ENCODE results near the gene TYR. TPM values are rescaled to one million over a fixed set of nuclear protein-coding genes. Genes with fewer than 3 reads are reported as not detected.
"Not testable (repeated sequence)": the region's sequence is repeated elsewhere in the genome, so short reads cannot be mapped to it uniquely, and the experiment has no call there.

The TYR gene
- total RNA-seq, 4 donors from 2014 or later: not detected

DNA sequence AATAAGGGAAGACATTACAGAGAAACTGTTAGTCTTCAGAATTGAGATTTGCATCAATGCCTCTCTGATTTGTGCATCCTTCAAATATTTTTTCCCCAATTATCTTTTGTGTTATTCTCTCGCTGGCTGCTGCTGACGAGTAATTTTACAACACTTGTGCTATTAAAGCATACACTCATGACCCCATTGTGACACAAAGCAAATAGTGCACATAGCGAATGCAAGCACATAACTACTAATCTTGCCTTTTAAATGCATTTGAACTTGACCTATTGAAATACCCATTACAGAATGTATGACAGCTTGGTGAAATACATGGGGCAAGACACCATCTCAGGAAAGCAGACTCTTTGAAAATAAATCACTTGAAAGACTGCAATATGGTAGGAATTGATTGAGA lies 132.9 kb downstream of the TYR start:
- intact Hi-C loops (cut with DNase I; ENCODE audit: low total_unique reads); H3K36me3 ChIP-seq; in situ Hi-C loops (cut with MboI; ENCODE audit: low sequenced_read_pairs in 4 of 4); H3K27me3 ChIP-seq; DNase-seq; H3K4me3 ChIP-seq; H3K4me1 ChIP-seq; H3K9me3 ChIP-seq; ATAC-seq; H3K27ac ChIP-seq: not testable (repeated sequence)

DNA sequence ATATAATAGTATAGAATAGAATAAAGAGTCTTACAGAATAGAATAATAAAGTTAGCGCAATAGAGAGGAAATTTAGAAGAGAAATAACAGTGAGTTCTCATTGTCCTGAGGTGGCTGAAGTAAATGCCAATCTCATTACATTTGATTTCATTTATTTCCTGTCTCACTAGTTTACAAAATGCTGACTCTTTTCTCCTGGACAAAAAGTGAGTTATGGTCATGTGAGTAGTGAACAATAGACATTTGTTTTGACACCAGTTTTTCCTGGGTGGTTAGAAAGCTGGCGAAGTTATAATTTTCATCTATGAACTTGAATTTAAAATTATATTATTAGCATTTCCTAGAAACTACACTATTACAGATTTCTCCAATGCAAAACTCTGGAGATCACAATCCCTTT lies 143.7 kb downstream of the TYR start:
- Histone ChIP-seq H3K4me3 (no peak overlapping the region), H3K27ac (no peak overlapping the region), H3K27me3 (no peaks in the 10 kb centered on the region), H3K36me3 (no peaks in the 10 kb centered on the region), H3K9me3 (no peaks in the 10 kb centered on the region), H3K4me1 (no peaks in the 10 kb centered on the region)
- TF ChIP-seq CTCF (IDR thresholded peaks at IDR 0.05 in 4 of 5, conservative IDR thresholded peaks at IDR 0.05 in 1 of 5) (no peak), POLR2A (IDR thresholded peaks at IDR 0.05) (no peak)
- intact Hi-C loops (cut with DNase I; ENCODE audit: low total_unique reads) (no loop called here), in situ Hi-C loops (cut with MboI; ENCODE audit: low sequenced_read_pairs in 4 of 4) (no loop called here)
- ATAC-seq (no peak), DNase-seq (no peak)

- ATAC-seq (no peak), DNase-seq (no peak)
- H3K27ac ChIP-seq: no peak overlapping the region
- in situ Hi-C loops (cut with MboI; ENCODE audit: low sequenced_read_pairs in 4 of 4) (no loop called here), intact Hi-C loops (cut with DNase I; ENCODE audit: low total_unique reads) (no loop called here)
- no peak overlapping the region for H3K4me3 ChIP-seq
- no peaks in the 10 kb centered on the region for H3K9me3 ChIP-seq
- H3K36me3 ChIP-seq: no peaks in the 10 kb centered on the region
- TF ChIP-seq POLR2A (IDR thresholded peaks at IDR 0.05) (no peak), CTCF (IDR thresholded peaks at IDR 0.05 in 4 of 5, conservative IDR thresholded peaks at IDR 0.05 in 1 of 5) (no peak)
- H3K4me1 ChIP-seq: no peaks in the 10 kb centered on the region
- no peaks in the 10 kb centered on the region for H3K27me3 ChIP-seq
Measured at GRCh38 chr11:89327885-89328284, 150.2 kb downstream of the TYR start.

DNA sequence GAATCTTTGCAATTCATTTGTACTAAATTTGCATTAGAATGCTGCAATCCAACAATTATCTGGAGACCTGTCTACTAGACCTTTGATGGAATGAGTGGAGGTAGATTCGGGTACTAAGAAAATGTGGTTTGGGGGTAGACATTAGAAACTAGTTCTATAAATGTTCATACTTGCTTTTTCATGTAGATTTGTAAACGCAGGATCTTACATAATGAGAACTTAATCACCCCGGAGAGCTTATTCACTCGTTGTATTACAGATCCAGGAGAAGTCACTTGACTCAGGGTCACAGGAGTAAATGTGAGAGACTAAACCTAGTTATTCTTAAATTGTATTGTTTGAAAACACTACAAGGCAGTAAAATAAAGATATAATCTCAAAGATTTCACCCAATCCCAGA lies 154.3 kb downstream of the TYR start:
- H3K27me3 ChIP-seq; H3K4me3 ChIP-seq; H3K36me3 ChIP-seq; H3K27ac ChIP-seq; ATAC-seq; H3K4me1 ChIP-seq; H3K9me3 ChIP-seq; DNase-seq; in situ Hi-C loops (cut with MboI; ENCODE audit: low sequenced_read_pairs in 4 of 4): not testable (repeated sequence)
- intact Hi-C loops (cut with DNase I; ENCODE audit: low total_unique reads): loop anchor here (10.0 kb wide), 1 partner anchor 283 kb away; no protein-coding TSS in a partner anchor

- H3K27me3 ChIP-seq; ATAC-seq; H3K4me3 ChIP-seq; DNase-seq; H3K36me3 ChIP-seq; H3K9me3 ChIP-seq; H3K27ac ChIP-seq; in situ Hi-C loops (cut with MboI; ENCODE audit: low sequenced_read_pairs in 4 of 4); H3K4me1 ChIP-seq: not testable (repeated sequence)
- intact Hi-C loops (cut with DNase I; ENCODE audit: low total_unique reads): loop anchor here (10.0 kb wide), 1 partner anchor 281 kb away; no protein-coding TSS in a partner anchor
Measured at GRCh38 chr11:89333704-89334103, 156.0 kb downstream of the TYR start.

DNA sequence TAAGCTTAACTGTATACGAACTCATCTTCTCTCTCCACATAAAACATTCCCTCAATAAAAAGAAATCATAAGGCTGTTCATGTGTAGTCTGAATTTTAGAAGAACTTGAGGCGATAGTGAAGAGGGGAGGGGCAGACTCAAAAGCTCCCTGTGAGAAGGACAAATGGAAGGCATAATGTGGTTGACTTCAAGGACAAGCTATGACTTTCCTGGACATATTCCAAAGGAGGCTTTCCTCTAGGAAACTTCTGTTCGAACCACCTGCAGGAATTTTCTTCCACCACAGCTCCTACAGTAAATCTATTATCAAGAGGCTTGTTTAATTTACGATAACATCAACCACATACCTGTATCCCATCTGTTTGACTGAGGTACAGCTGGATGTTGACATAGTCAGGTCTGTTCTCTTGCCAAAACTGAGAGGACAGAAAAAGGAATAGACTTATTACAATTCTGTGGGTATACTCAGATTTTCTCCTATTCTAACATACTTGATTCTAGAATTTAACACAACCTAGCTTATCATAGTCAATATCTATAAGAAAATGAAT lies 159.5 kb downstream of the TYR start:
- ATAC-seq; H3K27me3 ChIP-seq; H3K9me3 ChIP-seq; H3K36me3 ChIP-seq; H3K27ac ChIP-seq; H3K4me1 ChIP-seq; in situ Hi-C loops (cut with MboI; ENCODE audit: low sequenced_read_pairs in 4 of 4); DNase-seq; H3K4me3 ChIP-seq: not testable (repeated sequence)
- intact Hi-C loops (cut with DNase I; ENCODE audit: low total_unique reads): loop anchor here (10.0 kb wide), 1 partner anchor 278 kb away; no protein-coding TSS in a partner anchor

GRCh38 chr11:89338073-89338472 lies 160.4 kb downstream of the TYR start:
- H3K9me3 ChIP-seq; H3K4me1 ChIP-seq; in situ Hi-C loops (cut with MboI; ENCODE audit: low sequenced_read_pairs in 4 of 4); H3K4me3 ChIP-seq; DNase-seq; H3K27me3 ChIP-seq; H3K27ac ChIP-seq; H3K36me3 ChIP-seq; ATAC-seq: not testable (repeated sequence)
- intact Hi-C loops (cut with DNase I; ENCODE audit: low total_unique reads): loop anchor here (10.0 kb wide), 1 partner anchor 277 kb away; no protein-coding TSS in a partner anchor

DNA sequence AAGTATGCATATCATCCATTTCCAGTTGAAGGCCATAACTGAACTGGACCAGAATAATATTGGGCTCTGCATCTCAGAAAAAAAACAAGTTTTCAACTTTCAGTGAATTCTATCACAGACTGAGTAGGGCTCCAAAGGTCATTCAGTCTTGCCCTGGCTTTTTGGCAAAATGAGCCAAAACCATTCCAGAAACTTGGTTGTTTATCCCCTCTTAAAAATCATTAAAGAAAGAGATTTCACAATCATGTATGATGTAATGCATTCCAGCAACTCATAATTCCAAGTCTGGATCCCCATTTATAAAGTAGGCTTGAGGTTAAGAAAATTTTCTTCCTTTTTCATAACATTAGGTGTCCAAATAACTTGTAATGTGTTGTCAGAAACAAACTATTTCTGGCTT lies 162.8 kb downstream of the TYR start:
- H3K4me3 ChIP-seq; H3K9me3 ChIP-seq; H3K36me3 ChIP-seq; in situ Hi-C loops (cut with MboI; ENCODE audit: low sequenced_read_pairs in 4 of 4); H3K27me3 ChIP-seq; intact Hi-C loops (cut with DNase I; ENCODE audit: low total_unique reads); H3K4me1 ChIP-seq: not testable (repeated sequence)
- peak overlapping the region in 2 of 4 donors; percentile 53 to 69 for H3K27ac ChIP-seq
- peak; percentile 50 to 73 for ATAC-seq
- peak in 1 of 2 donors; percentile 20 for DNase-seq

- intact Hi-C loops (cut with DNase I; ENCODE audit: low total_unique reads); in situ Hi-C loops (cut with MboI; ENCODE audit: low sequenced_read_pairs in 4 of 4); H3K36me3 ChIP-seq; H3K4me3 ChIP-seq; H3K4me1 ChIP-seq; H3K9me3 ChIP-seq; H3K27me3 ChIP-seq: not testable (repeated sequence)
- peak overlapping the region; percentile 31 to 69 (median 63) for H3K27ac ChIP-seq
- ATAC-seq: peak; percentile 80 to 84
- DNase-seq: peak; percentile 48 to 72
Measured at GRCh38 chr11:89342880-89343572, 165.4 kb downstream of the TYR start.
